ENCODE data around the gene NFATC2.
A peak's percentile ranks its signal among the peaks of the same experiment; 100 is the strongest.

NFATC2 gene

GRCh38 chr20:51363378-51363777 lies 179.1 kb downstream of the NFATC2 start:
- no peak for TF ChIP-seq CREB1 (IDR thresholded peaks at IDR 0.05; ENCODE audit: low read depth)
- TF ChIP-seq YY1 (IDR thresholded peaks at IDR 0.05; ENCODE audit: low read depth), result no peak
- TF ChIP-seq NFIC (IDR thresholded peaks at IDR 0.05), result no peak
- no peak for TF ChIP-seq EGR1 (IDR thresholded peaks at IDR 0.05)
- TF ChIP-seq USF1 (IDR thresholded peaks at IDR 0.05), result no peak
- TF ChIP-seq FOXM1 (IDR thresholded peaks at IDR 0.05; ENCODE audit: borderline replicate concordance, low read depth), result no peak
- no peak for TF ChIP-seq REST (IDR thresholded peaks at IDR 0.05; ENCODE audit: low read depth)
- no peak for TF ChIP-seq TCF12 (IDR thresholded peaks at IDR 0.05; ENCODE audit: low read depth)
- TF ChIP-seq MAX (IDR thresholded peaks at IDR 0.05), result no peak
- no peak for TF ChIP-seq ZBTB7A (IDR thresholded peaks at IDR 0.05; ENCODE audit: low read depth)
- TF ChIP-seq CEBPB (IDR thresholded peaks at IDR 0.05), result no peak

GRCh38 chr20:51362254-51362653 lies 180.3 kb downstream of the NFATC2 start:
- TF ChIP-seq USF1 (IDR thresholded peaks at IDR 0.05), result peak; percentile 80
- TF ChIP-seq CREB1 (IDR thresholded peaks at IDR 0.05; ENCODE audit: low read depth), result no peak
- peak; percentile 38; the same call in 1 of the 2 replicates for TF ChIP-seq MAX (IDR thresholded peaks at IDR 0.05)

GRCh38 chr20:51361258-51361657 lies 181.3 kb downstream of the NFATC2 start:
- TF ChIP-seq EP300 (IDR thresholded peaks at IDR 0.05; ENCODE audit: borderline replicate concordance) (no peak), YY1 (IDR thresholded peaks at IDR 0.05; ENCODE audit: low read depth) (no peak), CREB1 (IDR thresholded peaks at IDR 0.05; ENCODE audit: low read depth) (no peak), TEAD4 (IDR thresholded peaks at IDR 0.05) (no peak), TAF1 (IDR thresholded peaks at IDR 0.05; ENCODE audit: low read depth) (no peak), ZBTB7A (IDR thresholded peaks at IDR 0.05; ENCODE audit: low read depth) (no peak), RAD21 (IDR thresholded peaks at IDR 0.05; ENCODE audit: low read depth) (no peak), USF1 (IDR thresholded peaks at IDR 0.05) (no peak), EGR1 (IDR thresholded peaks at IDR 0.05) (no peak), FOXM1 (IDR thresholded peaks at IDR 0.05; ENCODE audit: borderline replicate concordance, low read depth) (no peak), MAX (IDR thresholded peaks at IDR 0.05) (no peak), REST (IDR thresholded peaks at IDR 0.05; ENCODE audit: low read depth) (no peak)

- TF ChIP-seq FOXM1 (IDR thresholded peaks at IDR 0.05; ENCODE audit: borderline replicate concordance, low read depth) (no peak), TEAD4 (IDR thresholded peaks at IDR 0.05) (no peak), REST (IDR thresholded peaks at IDR 0.05; ENCODE audit: low read depth) (no peak), MAX (IDR thresholded peaks at IDR 0.05) (no peak), RAD21 (IDR thresholded peaks at IDR 0.05; ENCODE audit: low read depth) (no peak), USF1 (IDR thresholded peaks at IDR 0.05) (no peak)
Observed at GRCh38 chr20:51360451-51361201, 181.9 kb downstream of the NFATC2 start.
